H1 (cell line): ENCODE measurements around the gene PTPRE. TPM values are rescaled to one million over a fixed set of nuclear protein-coding genes. Genes with fewer than 3 reads are reported as not detected.
A peak's percentile ranks its signal among the peaks of the same experiment; 100 is the strongest.

Source experiments
- CTCF ChIA-PET: fragments of 300-600 bp; sonication (Branson Sonifier 250); formaldehyde crosslinking; loops from one replicate; lab custom pipeline; 2021; ENCODE audit not compliant: partially characterized antibody; lab: Charles Lee
- POLR2A ChIA-PET: fragments of 300-600 bp; sonication (Branson Sonifier 250); formaldehyde crosslinking; loops from one replicate; lab custom pipeline; 2021; ENCODE audit warnings: inconsistent platforms; ENCODE audit not compliant: partially characterized antibody; lab: Charles Lee
- DNase-seq, 2 experiments: peaks; one replicate each; pipeline versions ENCODE4 v3.0.0 to v3.0.0-alpha.2; 2010 to 2022; ENCODE audit warnings: low spot score in 2 of 2, low read depth in 1 of 2, mixed read lengths in 1 of 2
- FAIRE-seq: peaks from 2 replicates; lab custom pipeline; 2011; peaks lifted over from hg19 to GRCh38; lab: Jason Lieb, UNC
- H2AFZ ChIP-seq: 2 replicates; pipeline ENCODE4 v1.8.1; 2012; ENCODE audit warnings: low read length, inconsistent platforms
- H2AK5ac ChIP-seq: 2 replicates; pipeline ENCODE4 v1.6.1; 2013; ENCODE audit warnings: low read depth, low read length
- H2BK120ac ChIP-seq: replicated peaks from 2 replicates; pipeline ENCODE3; 2013; ENCODE audit warnings: low read depth, low read length, inconsistent platforms
- H2BK12ac ChIP-seq: 2 replicates; pipeline ENCODE4 v1.6.1; 2013; ENCODE audit warnings: low read depth, low read length
- H2BK15ac ChIP-seq: 2 replicates; pipeline ENCODE4 v1.6.1; 2013; ENCODE audit warnings: low read length
- H2BK20ac ChIP-seq: 2 replicates; pipeline ENCODE4 v1.6.1; 2013; ENCODE audit warnings: low read length
- H2BK5ac ChIP-seq: 2 replicates; pipeline ENCODE4 v1.6.1; 2013; ENCODE audit warnings: low read depth, low read length
- H3K14ac ChIP-seq: 2 replicates; pipeline ENCODE4 v1.6.1; 2013; ENCODE audit warnings: inconsistent platforms; ENCODE audit not compliant: insufficient read length
- H3K18ac ChIP-seq: 2 replicates; pipeline ENCODE4 v1.6.1; 2013; ENCODE audit warnings: low read length; ENCODE audit errors: extremely low read depth
- H3K23ac ChIP-seq: 2 replicates; pipeline ENCODE4 v1.6.1; 2013; ENCODE audit warnings: inconsistent platforms; ENCODE audit not compliant: insufficient read length
- H3K23me2 ChIP-seq: 2 replicates; pipeline ENCODE4 v1.6.1; 2013; ENCODE audit warnings: low read depth, low read length
- H3K27ac ChIP-seq: 2 replicates; pipeline ENCODE4 v1.6.1; 2011; ENCODE audit warnings: low read depth, low read length, inconsistent platforms
- H3K27me3 ChIP-seq, 4 experiments: replicated peaks in 1 of 4; 1 replicate in 1 of 4; 2 replicates in 3 of 4; pipeline versions ENCODE4 v1.6.1 to v1.8.1; 2011 to 2013; ENCODE audit warnings: low read length in 3 of 4, mild to moderate bottlenecking in 3 of 4, inconsistent platforms in 2 of 4, mixed read lengths in 2 of 4, moderate library complexity in 1 of 4; ENCODE audit not compliant: control insufficient read depth in 3 of 4, insufficient read depth in 3 of 4; ENCODE audit errors: extremely low read depth in 1 of 4
- H3K36me3 ChIP-seq, 4 experiments: 2 replicates each; pipeline versions ENCODE4 v1.6.1 to v1.8.1; 2011 to 2013; ENCODE audit warnings: mild to moderate bottlenecking in 4 of 4, low read length in 3 of 4, moderate library complexity in 2 of 4, control low read depth in 1 of 4, inconsistent platforms in 1 of 4; ENCODE audit not compliant: insufficient read depth in 4 of 4, control insufficient read depth in 2 of 4
- H3K4ac ChIP-seq: replicated peaks from 2 replicates; pipeline ENCODE3; 2013; ENCODE audit warnings: low read length, low read depth, mixed read lengths, inconsistent platforms; ENCODE audit not compliant: insufficient read length
- H3K4me1 ChIP-seq, 4 experiments: replicated peaks in 1 of 4; 1 replicate in 1 of 4; 2 replicates in 3 of 4; pipeline versions ENCODE4 v1.6.1 to v1.8.1; 2011 to 2013; ENCODE audit warnings: low read length in 3 of 4, inconsistent platforms in 2 of 4, mixed read lengths in 1 of 4; ENCODE audit not compliant: insufficient read depth in 4 of 4, control insufficient read depth in 3 of 4
- H3K4me2 ChIP-seq, 2 experiments: 2 replicates each; pipeline versions ENCODE4 v1.6.1 to v1.8.1; 2011 to 2013; ENCODE audit warnings: low read depth in 2 of 2, low read length in 2 of 2, control low read depth in 1 of 2, inconsistent platforms in 1 of 2, mild to moderate bottlenecking in 1 of 2; ENCODE audit not compliant: insufficient read depth in 1 of 2
- H3K4me3 ChIP-seq, 4 experiments: fragments of 200-600, 300-600 bp in 1 of 4; sonication (generic), shearing (Covaris generic), sonication (Bioruptor Twin) in 1 of 4; 2 replicates each; pipeline versions ENCODE4 v1.5.1 to v1.8.1; 2011 to 2016; ENCODE audit warnings: low read length in 4 of 4, low read depth in 3 of 4, control low read depth in 2 of 4, inconsistent platforms in 2 of 4, mild to moderate bottlenecking in 2 of 4, mixed read lengths in 1 of 4, moderate library complexity in 1 of 4; ENCODE audit not compliant: insufficient read depth in 2 of 4; ENCODE audit errors: extremely low read depth in 1 of 4
- H3K56ac ChIP-seq: replicated peaks from 2 replicates; pipeline ENCODE3; 2013; ENCODE audit warnings: low read depth, mild to moderate bottlenecking, mixed read lengths, low read length, inconsistent platforms; ENCODE audit not compliant: insufficient read length
- H3K79me1 ChIP-seq: 2 replicates; pipeline ENCODE4 v1.6.1; 2013; ENCODE audit warnings: low read depth, low read length, control low read depth
- H3K79me2 ChIP-seq, 2 experiments: 2 replicates each; pipeline versions ENCODE4 v1.6.1 to v1.8.1; 2012 to 2013; ENCODE audit warnings: low read length in 2 of 2, mild to moderate bottlenecking in 2 of 2, inconsistent platforms in 1 of 2; ENCODE audit not compliant: insufficient read depth in 2 of 2, control insufficient read depth in 1 of 2
- H3K9ac ChIP-seq, 4 experiments: replicated peaks in 1 of 4; 1 replicate in 1 of 4; 2 replicates in 3 of 4; pipeline versions ENCODE4 v1.6.1 to v1.8.1; 2011 to 2013; ENCODE audit warnings: low read depth in 3 of 4, low read length in 3 of 4, control low read depth in 2 of 4, mild to moderate bottlenecking in 2 of 4, moderate library complexity in 2 of 4, inconsistent platforms in 1 of 4; ENCODE audit errors: extremely low read depth in 1 of 4
- H3K9me3 ChIP-seq, 2 experiments: 2 replicates each; pipeline versions ENCODE4 v1.6.1 to v1.8.1; 2012 to 2013; ENCODE audit warnings: mild to moderate bottlenecking in 2 of 2, moderate library complexity in 2 of 2, control low read depth in 1 of 2, inconsistent platforms in 1 of 2, low read depth in 1 of 2, low read length in 1 of 2, mixed read lengths in 1 of 2; ENCODE audit not compliant: insufficient read depth in 2 of 2
- H4K20me1 ChIP-seq, 2 experiments: replicated peaks in 1 of 2; 2 replicates each; pipeline versions ENCODE3 to v1.8.1; 2011 to 2013; ENCODE audit warnings: inconsistent platforms in 2 of 2, low read length in 2 of 2, mild to moderate bottlenecking in 1 of 2; ENCODE audit not compliant: insufficient read depth in 2 of 2, control insufficient read depth in 1 of 2
- H4K5ac ChIP-seq: 2 replicates; pipeline ENCODE4 v1.6.1; 2013; ENCODE audit warnings: low read length, low read depth, mixed read lengths, inconsistent platforms; ENCODE audit not compliant: insufficient read length
- H4K8ac ChIP-seq: 2 replicates; pipeline ENCODE4 v1.8.0; 2013; ENCODE audit warnings: mild to moderate bottlenecking, moderate library complexity, low read length, inconsistent platforms; ENCODE audit not compliant: insufficient read depth; ENCODE audit errors: extremely low read depth
- H4K91ac ChIP-seq: replicated peaks from 2 replicates; pipeline ENCODE3; 2013; ENCODE audit warnings: low read length, mixed read lengths, inconsistent platforms; ENCODE audit not compliant: insufficient read length
- CBX5 ChIP-seq: fragments of 300-800, 300-1000 bp; sonication (generic); IDR thresholded peaks from 2 replicates; pipeline ENCODE4 v1.7.1; 2016; ENCODE audit warnings: antibody characterized with exemption, low read length, low read depth
- CTCF ChIP-seq, 3 experiments: IDR thresholded peaks; 1 replicate in 2 of 3; 2 replicates in 1 of 3; pipeline versions ENCODE4 v1.5.1 to v1.6.1; 2011; ENCODE audit warnings: low read length in 3 of 3, mild to moderate bottlenecking in 3 of 3, inconsistent platforms in 2 of 3, low read depth in 1 of 3, moderate library complexity in 1 of 3; ENCODE audit not compliant: insufficient read depth in 1 of 3; ENCODE audit errors: control extremely low read depth in 1 of 3
- GTF2F1 ChIP-seq: IDR thresholded peaks from 2 replicates; pipeline ENCODE4 v1.6.1; 2012; ENCODE audit warnings: low read depth, low read length, improper control_type of control experiment, borderline replicate concordance
- HDAC6 ChIP-seq: IDR thresholded peaks from one replicate; pipeline ENCODE4 v1.7.1; 2012; ENCODE audit warnings: low read depth, mild to moderate bottlenecking, inconsistent platforms, low read length, moderate library complexity
- RAD21 ChIP-seq, 2 experiments: IDR thresholded peaks in 1 of 2; conservative IDR thresholded peaks in 1 of 2; 2 replicates each; pipeline ENCODE4 v1.6.1; 2011; ENCODE audit warnings: low read depth in 2 of 2, low read length in 2 of 2, improper control_type of control experiment in 1 of 2, inconsistent platforms in 1 of 2, mild to moderate bottlenecking in 1 of 2, moderate library complexity in 1 of 2
- RBBP5 ChIP-seq: IDR thresholded peaks from 2 replicates; pipeline ENCODE4 v1.7.1; 2012; ENCODE audit warnings: low read depth, mild to moderate bottlenecking, inconsistent platforms, low read length, moderate library complexity, borderline replicate concordance
- ZNF274 ChIP-seq: IDR thresholded peaks from 2 replicates; pipeline ENCODE4 v1.7.0; 2012; ENCODE audit warnings: low read length, borderline replicate concordance; ENCODE audit errors: extremely low read depth
- WGBS, 2 experiments: shearing (Covaris generic) in 1 of 2; methylation state at CpG; one replicate each; pipeline versions ENCODE4 v1.1.6 to v1.1.7; 2013 to 2015; ENCODE audit warnings: low lambda C conversion rate in 2 of 2, mixed read lengths in 2 of 2, inconsistent platforms in 1 of 2, low coverage in 1 of 2, missing lambda C conversion rate in 1 of 2; ENCODE audit not compliant: insufficient replicate concordance in 2 of 2, insufficient coverage in 1 of 2, insufficient read length in 1 of 2; ENCODE audit errors: extremely low coverage in 1 of 2, missing lambda C conversion rate in 1 of 2; 5-methylcytosine and 5-hydroxymethylcytosine counted together
- polyA plus RNA-seq, 7 experiments: library from polyadenylated mRNA; depleted of rRNA in 3 of 7; stranded (reverse) in 5 of 7; unstranded in 2 of 7; fragments of >200 nt in 5 of 7; fragments of 200-250 nt in 2 of 7; gene quantifications; 1 replicate in 5 of 7; 2 replicates in 1 of 7; 4 replicates in 1 of 7; pipeline versions ENCODE4 v1.2.1 to v1.2.3, GENCODE V29; 2011 to 2013; ENCODE audit warnings: missing spikeins in 2 of 7, mixed read lengths in 2 of 7
- total RNA-seq: library from RNA; stranded (reverse); fragmentation: NEBNext Ultra II Directional; extraction: Animal tissue kit (Norgen Biotek cat#: 25700); gene quantifications from 2 replicates; pipeline ENCODE4 v1.2.1, GENCODE V29; 2021

Gene PTPRE
- total and polyA plus RNA-seq, 2 of the 8 experiments (the other 6 are each of a cell fraction or from before 2014, with no cell fraction given) = 0.33 to 0.54 TPM

- no peaks in the 10 kb centered on the region for H3K79me2 ChIP-seq
- H2BK5ac ChIP-seq = peak overlapping the region; percentile 6; the same call in 1 of the 2 replicates
- no peak overlapping the region for H3K23ac ChIP-seq
- H3K79me1 ChIP-seq = no peaks in the 10 kb centered on the region
- no peak overlapping the region for H3K4ac ChIP-seq
- H2BK20ac ChIP-seq = no peak overlapping the region
- H3K23me2 ChIP-seq = peaks cover 4% of the 10 kb centered on the region; the same call in 1 of the 2 replicates
- 86% methylated on average over 4 of the region's 4 CpGs; no CpG with 5 or more reads in 1 of the 2 experiments for WGBS, 2 experiments
- POLR2A ChIA-PET = no interaction called here
- H3K4me2 ChIP-seq = no peak overlapping the region
- no peak overlapping the region; the same call in 1 of the 2 replicates for H2BK12ac ChIP-seq
- no peak overlapping the region for H2AK5ac ChIP-seq
- 0 out of 2 replicates have a peak overlapping the region, but pooled peaks have one; percentile 3 for H3K18ac ChIP-seq
- no peaks in the 10 kb centered on the region for H3K36me3 ChIP-seq
- H2AFZ ChIP-seq = no peak overlapping the region
- no peak overlapping the region for H4K5ac ChIP-seq
- H3K9me3 ChIP-seq = no peaks in the 10 kb centered on the region
- no peak overlapping the region for H3K9ac ChIP-seq
- DNase-seq (no peak), FAIRE-seq (no peak)
- H3K14ac ChIP-seq = peak overlapping the region; percentile 43
- no peak overlapping the region for H3K56ac ChIP-seq
- H3K4me1 ChIP-seq = peaks cover 0 to 3% (median 0%) of the 10 kb centered on the region in 4 experiments; a peak in 1 of 7 replicates
- H4K91ac ChIP-seq = peak overlapping the region; percentile 48
- H4K20me1 ChIP-seq = no peaks in the 10 kb centered on the region
- H3K27me3 ChIP-seq = no peaks in the 10 kb centered on the region
- H4K8ac ChIP-seq = no peak overlapping the region; the same call in 1 of the 2 replicates
- no peak overlapping the region for H2BK15ac ChIP-seq
- no peak overlapping the region for H2BK120ac ChIP-seq
- no peak overlapping the region for H3K4me3 ChIP-seq
- H3K27ac ChIP-seq = no peak overlapping the region
- CTCF ChIA-PET = interaction anchor here (0.9 to 1.5 kb wide), 3 partner anchors 14 to 85 kb away, joined by 3 to 4 read pairs (median 3); no protein-coding TSS in a partner anchor
- no peak for TF ChIP-seq GTF2F1
- no peak for TF ChIP-seq CTCF (IDR thresholded peaks at IDR 0.05; ENCODE audit: control extremely low read depth in 1 of 3, insufficient read depth in 1 of 3, low read depth in 1 of 3, low read length in 3 of 3)
- no peak for TF ChIP-seq HDAC6
- no peak for TF ChIP-seq RAD21 (IDR thresholded peaks at IDR 0.05 in 1 of 2, conservative IDR thresholded peaks at IDR 0.05 in 1 of 2; ENCODE audit: low read depth in 2 of 2, low read length in 2 of 2)
- TF ChIP-seq RBBP5 = no peak
- no peak for TF ChIP-seq ZNF274
- no peak for TF ChIP-seq CBX5
These were observed 33.0 kb downstream of the PTPRE start for GRCh38 chr10:127939786-127940330.
